K562 (cell line): Measurements from ENCODE around the gene GANAB. TPM values are rescaled to one million over a fixed set of nuclear protein-coding genes. Genes with fewer than 3 reads are reported as not detected.

Source experiments
- CHD4 ChIP-seq: fragments of 200-600 bp; sonication (generic); IDR thresholded peaks from 3 replicates; pipeline ENCODE4 v1.6.1; 2012; ENCODE audit warnings: low read depth, mild to moderate bottlenecking, mixed read lengths, low read length, inconsistent platforms; ENCODE audit not compliant: insufficient read depth, insufficient replicate concordance, poor library complexity, severe bottlenecking
- DDX20 ChIP-seq: fragments of 450-650 bp; IDR thresholded peaks from 2 replicates; pipeline ENCODE4 v1.6.1; 2016; ENCODE audit warnings: missing genetic modification characterization, low read depth, mild to moderate bottlenecking, missing compliant biosample characterization, moderate library complexity
- ELK3 ChIP-seq: fragments of 450-650 bp; formaldehyde crosslinking; IDR thresholded peaks from 2 replicates; pipeline ENCODE4 v1.4.0; 2020; ENCODE audit warnings: mild to moderate bottlenecking
- GTF2A2 ChIP-seq: IDR thresholded peaks from 2 replicates; pipeline ENCODE4 v1.6.1; 2016; ENCODE audit warnings: mild to moderate bottlenecking, missing genetic modification characterization, missing compliant biosample characterization
- HNRNPUL1 ChIP-seq: fragments of 200-400 bp; formaldehyde crosslinking; IDR thresholded peaks from 2 replicates; pipeline ENCODE4 v1.6.1; 2017; ENCODE audit warnings: low read length
- MAFF ChIP-seq: IDR thresholded peaks from 2 replicates; pipeline ENCODE4 v1.6.1; 2012; ENCODE audit warnings: low read length, improper control_type of control experiment
- MEF2A ChIP-seq: IDR thresholded peaks from 2 replicates; pipeline ENCODE4 v1.6.1; 2011; ENCODE audit warnings: low read depth, mild to moderate bottlenecking, low read length, moderate library complexity; ENCODE audit not compliant: control insufficient read depth
- MIER1 ChIP-seq: fragments of 450-650 bp; IDR thresholded peaks from 2 replicates; pipeline ENCODE4 v1.6.1; 2016; ENCODE audit warnings: antibody characterized with exemption, mild to moderate bottlenecking, low read depth
- NBN ChIP-seq: fragments of 450-650 bp; IDR thresholded peaks from 2 replicates; pipeline ENCODE4 v1.6.1; 2016; ENCODE audit warnings: low read depth, mild to moderate bottlenecking
- NFE2L1 ChIP-seq: fragments of 450-650 bp; IDR thresholded peaks from 2 replicates; pipeline ENCODE4 v1.6.1; 2016; ENCODE audit warnings: missing genetic modification characterization, low read depth, mild to moderate bottlenecking, missing compliant biosample characterization, moderate library complexity, borderline replicate concordance
- PHB2 ChIP-seq: fragments of 450-650 bp; IDR thresholded peaks from 2 replicates; pipeline ENCODE4 v1.6.1; 2017; ENCODE audit warnings: low read depth
- TRIM28 ChIP-seq: fragments of 450-650 bp; IDR thresholded peaks from 2 replicates; pipeline ENCODE4 v1.6.1; 2017
- U2AF1 ChIP-seq: fragments of 200-400 bp; formaldehyde crosslinking; optimal IDR thresholded peaks from 2 replicates; pipeline ENCODE3; 2017; ENCODE audit warnings: mild to moderate bottlenecking, low read depth, low read length, moderate library complexity
- UBTF ChIP-seq, 2 experiments: IDR thresholded peaks; 2 replicates each; pipeline ENCODE4 v1.6.1; 2012; ENCODE audit warnings: improper control_type of control experiment in 2 of 2, low read depth in 2 of 2, low read length in 2 of 2, borderline replicate concordance in 1 of 2
- XRCC5 ChIP-seq: fragments of 200-400 bp; formaldehyde crosslinking; IDR thresholded peaks from 2 replicates; pipeline ENCODE4 v1.6.1; 2017; ENCODE audit warnings: low read depth, mild to moderate bottlenecking, low read length
- ZEB2 ChIP-seq: fragments of 450-650 bp; IDR thresholded peaks from 2 replicates; pipeline ENCODE4 v1.6.1; 2016
- ZNF76 ChIP-seq: fragments of 250-450 bp; sonication (Bioruptor Pico); IDR thresholded peaks from 2 replicates; pipeline ENCODE4 v1.4.0; 2020; ENCODE audit warnings: mild to moderate bottlenecking, moderate library complexity, borderline replicate concordance
- ZNF766 ChIP-seq: fragments of 200-800 bp; sonication (Bioruptor generic); conservative IDR thresholded peaks from 2 replicates; pipeline ENCODE4 v1.6.1; 2016; ENCODE audit warnings: missing genetic modification characterization, missing compliant biosample characterization
- polyA plus RNA-seq, 8 experiments: library from polyadenylated mRNA; depleted of rRNA in 4 of 8; stranded (reverse) in 5 of 8; unstranded in 3 of 8; fragments of >200 nt; fragmentation: Nextera tagmentation in 2 of 8; fragmentation: Illumina TruSeq in 1 of 8; extraction: Ambion mirVana in 2 of 8; extraction: Trizol in 1 of 8; gene quantifications; 2 replicates each; pipeline versions ENCODE4 v1.2.1 to v1.2.3, GENCODE V29; 2011 to 2014; ENCODE audit warnings: inconsistent platforms in 1 of 8, missing spikeins in 1 of 8
- total RNA-seq, 7 experiments: library from RNA; depleted of rRNA in 6 of 7; stranded (reverse); fragments of >200 nt in 6 of 7; fragmentation: Illumina TruSeq in 2 of 7; extraction: Trizol in 2 of 7; gene quantifications; 2 replicates each; pipeline versions ENCODE4 v1.2.1 to v1.2.3, GENCODE V29; 2011 to 2021; ENCODE audit warnings: low replicate concordance in 1 of 7
- TF ChIP-seq, protein P1 (sequence below): sonication (generic); IDR thresholded peaks from 2 replicates; pipeline ENCODE4 v1.6.1; 2016
- TF ChIP-seq, protein P2 (sequence below), 2 experiments: IDR thresholded peaks; 2 replicates each; pipeline ENCODE4 v1.6.1; 2011; ENCODE audit warnings: borderline replicate concordance in 1 of 2, control low read depth in 1 of 2, low read depth in 1 of 2, low read length in 1 of 2, mild to moderate bottlenecking in 1 of 2, mixed read lengths in 1 of 2, moderate library complexity in 1 of 2; ENCODE audit not compliant: insufficient read depth in 1 of 2, insufficient read length in 1 of 2, poor library complexity in 1 of 2, severe bottlenecking in 1 of 2; ENCODE audit errors: extremely low read depth in 1 of 2
- TF ChIP-seq, protein P3 (sequence below): sonication (generic); formaldehyde crosslinking; IDR thresholded peaks from 2 replicates; pipeline ENCODE4 v1.8.1; 2023; ENCODE audit warnings: mild to moderate bottlenecking, missing genetic modification reagents

Gene GANAB
- total and polyA plus RNA-seq, 9 of the 15 experiments (the other 6 are each of a cell fraction or from before 2014, with no cell fraction given): 6.5 to 284 (median 161) TPM

- TF ChIP-seq MAFF: no peak
- TF ChIP-seq, protein P1, sequence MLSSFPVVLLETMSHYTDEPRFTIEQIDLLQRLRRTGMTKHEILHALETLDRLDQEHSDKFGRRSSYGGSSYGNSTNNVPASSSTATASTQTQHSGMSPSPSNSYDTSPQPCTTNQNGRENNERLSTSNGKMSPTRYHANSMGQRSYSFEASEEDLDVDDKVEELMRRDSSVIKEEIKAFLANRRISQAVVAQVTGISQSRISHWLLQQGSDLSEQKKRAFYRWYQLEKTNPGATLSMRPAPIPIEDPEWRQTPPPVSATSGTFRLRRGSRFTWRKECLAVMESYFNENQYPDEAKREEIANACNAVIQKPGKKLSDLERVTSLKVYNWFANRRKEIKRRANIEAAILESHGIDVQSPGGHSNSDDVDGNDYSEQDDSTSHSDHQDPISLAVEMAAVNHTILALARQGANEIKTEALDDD: peak; percentile 16; the same call in 1 of the 2 replicates
- TF ChIP-seq XRCC5: no peak
- peak; percentile 59; the same call in 1 of the 2 replicates for TF ChIP-seq HNRNPUL1
- no peak for TF ChIP-seq CHD4
- TF ChIP-seq ZEB2: no peak
- peak; percentile 60; the same call in 1 of the 2 replicates for TF ChIP-seq ZNF766
- TF ChIP-seq, protein P2, sequence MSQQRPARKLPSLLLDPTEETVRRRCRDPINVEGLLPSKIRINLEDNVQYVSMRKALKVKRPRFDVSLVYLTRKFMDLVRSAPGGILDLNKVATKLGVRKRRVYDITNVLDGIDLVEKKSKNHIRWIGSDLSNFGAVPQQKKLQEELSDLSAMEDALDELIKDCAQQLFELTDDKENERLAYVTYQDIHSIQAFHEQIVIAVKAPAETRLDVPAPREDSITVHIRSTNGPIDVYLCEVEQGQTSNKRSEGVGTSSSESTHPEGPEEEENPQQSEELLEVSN (IDR thresholded peaks at IDR 0.05; ENCODE audit: borderline replicate concordance in 1 of 2, extremely low read depth in 1 of 2, insufficient read depth in 1 of 2, insufficient read length in 1 of 2, low read depth in 1 of 2, low read length in 1 of 2, poor library complexity in 1 of 2, severe bottlenecking in 1 of 2): peak; percentile 2 to 25
- TF ChIP-seq MEF2A: no peak
- peak; percentile 62; the same call in 1 of the 2 replicates for TF ChIP-seq NBN
- TF ChIP-seq UBTF (IDR thresholded peaks at IDR 0.05; ENCODE audit: borderline replicate concordance in 1 of 2, low read depth in 2 of 2, low read length in 2 of 2): no peak
- peak; percentile 95 for TF ChIP-seq GTF2A2 (tag)
- no peak for TF ChIP-seq MIER1
- no peak for TF ChIP-seq NFE2L1 (tag)
- no peak for TF ChIP-seq DDX20 (tag)
- peak; percentile 19 for TF ChIP-seq U2AF1
- TF ChIP-seq PHB2: no peak
- TF ChIP-seq, protein P3, sequence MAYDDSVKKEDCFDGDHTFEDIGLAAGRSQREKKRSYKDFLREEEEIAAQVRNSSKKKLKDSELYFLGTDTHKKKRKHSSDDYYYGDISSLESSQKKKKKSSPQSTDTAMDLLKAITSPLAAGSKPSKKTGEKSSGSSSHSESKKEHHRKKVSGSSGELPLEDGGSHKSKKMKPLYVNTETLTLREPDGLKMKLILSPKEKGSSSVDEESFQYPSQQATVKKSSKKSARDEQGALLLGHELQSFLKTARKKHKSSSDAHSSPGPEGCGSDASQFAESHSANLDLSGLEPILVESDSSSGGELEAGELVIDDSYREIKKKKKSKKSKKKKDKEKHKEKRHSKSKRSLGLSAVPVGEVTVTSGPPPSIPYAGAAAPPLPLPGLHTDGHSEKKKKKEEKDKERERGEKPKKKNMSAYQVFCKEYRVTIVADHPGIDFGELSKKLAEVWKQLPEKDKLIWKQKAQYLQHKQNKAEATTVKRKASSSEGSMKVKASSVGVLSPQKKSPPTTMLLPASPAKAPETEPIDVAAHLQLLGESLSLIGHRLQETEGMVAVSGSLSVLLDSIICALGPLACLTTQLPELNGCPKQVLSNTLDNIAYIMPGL (CRISPR knock-in tag): peak; percentile 24; the same call in 1 of the 2 replicates
- TF ChIP-seq ZNF76 (CRISPR knock-in tag): no peak
- TF ChIP-seq ELK3 (CRISPR knock-in tag): no peak
- no peak for TF ChIP-seq TRIM28
Measured at GRCh38 chr11:62665075-62665598, 18.7 kb upstream of the GANAB start, which contains the start of the genes C11orf98 and CSKMT (continued).
